Measurements from ENCODE around the gene CCDC187. TPM values are rescaled to one million over a fixed set of nuclear protein-coding genes. Genes with fewer than 3 reads are reported as not detected.
A peak's percentile ranks its signal among the peaks of the same experiment; 100 is the strongest.

Gene CCDC187
- total and polyA plus RNA-seq, 10 donors: 0.03 to 0.20 (median 0.11) TPM; not detected in 2

GRCh38 chr9:136232969-136233368 lies 70.9 kb downstream of the CCDC187 start:
- H3K36me3 ChIP-seq: peaks cover 0 to 74% (median 19%) of the 10 kb centered on the region in 6 donors
- DNase-seq: no peak
- TF ChIP-seq POLR2A (IDR thresholded peaks at IDR 0.05): no peak
- no peak for TF ChIP-seq POLR2AphosphoS5 (IDR thresholded peaks at IDR 0.05)
- no peak for TF ChIP-seq CTCF (IDR thresholded peaks at IDR 0.05 in 8 of 11, conservative IDR thresholded peaks at IDR 0.05 in 3 of 11)
- H3K9me3 ChIP-seq: no peaks in the 10 kb centered on the region
- 44 to 71% (median 61%) methylated on average over 10 of the region's 10 CpGs for WGBS, 5 donors
- H3K27ac ChIP-seq: peak overlapping the region in 1 of 8 donors; percentile 68
- H3K4me1 ChIP-seq: peaks cover 0 to 81% (median 31%) of the 10 kb centered on the region in 6 donors
- H3K4me3 ChIP-seq: no peak overlapping the region
- H3K27me3 ChIP-seq (replicated peaks in 1 of 7): no peaks in the 10 kb centered on the region
- intact Hi-C loops (cut with DNase I; ENCODE audit: low total_unique reads): no loop called here

- Histone ChIP-seq H3K36me3 (peaks cover 0 to 67% (median 19%) of the 10 kb centered on the region in 6 donors), H3K27ac (peak overlapping the region in 7 of 8 donors; percentile 22 to 70 (median 57)), H3K9me3 (no peaks in the 10 kb centered on the region), H3K4me3 (peak overlapping the region in 1 of 8 donors; percentile 35), H3K27me3 (replicated peaks in 1 of 7) (no peaks in the 10 kb centered on the region), H3K4me1 (peaks cover 0 to 84% (median 30%) of the 10 kb centered on the region in 6 donors)
- intact Hi-C loops (cut with DNase I; ENCODE audit: low total_unique reads): no loop called here
- TF ChIP-seq POLR2AphosphoS5 (IDR thresholded peaks at IDR 0.05) (peak in 2 of 3 donors; percentile 63 to 73), CTCF (IDR thresholded peaks at IDR 0.05 in 8 of 11, conservative IDR thresholded peaks at IDR 0.05 in 3 of 11) (no peak), POLR2A (IDR thresholded peaks at IDR 0.05) (no peak)
- 40 to 61% (median 45%) methylated on average over 31 of the region's 31 CpGs for WGBS, 5 donors
- DNase-seq: no peak
Observed at GRCh38 chr9:136231478-136232297, 72.2 kb downstream of the CCDC187 start.

GRCh38 chr9:136230773-136231172 lies 73.1 kb downstream of the CCDC187 start:
- H3K9me3 ChIP-seq: no peaks in the 10 kb centered on the region
- intact Hi-C loops (cut with DNase I; ENCODE audit: low total_unique reads): no loop called here
- 85 to 96% (median 90%) methylated on average over 9 of the region's 9 CpGs for WGBS, 5 donors
- no peak overlapping the region for H3K4me3 ChIP-seq
- TF ChIP-seq POLR2AphosphoS5 (IDR thresholded peaks at IDR 0.05) (no peak), CTCF (IDR thresholded peaks at IDR 0.05 in 8 of 11, conservative IDR thresholded peaks at IDR 0.05 in 3 of 11) (no peak), POLR2A (IDR thresholded peaks at IDR 0.05) (no peak)
- H3K4me1 ChIP-seq: peaks cover 0 to 87% (median 39%) of the 10 kb centered on the region in 6 donors
- H3K36me3 ChIP-seq: peaks cover 0 to 67% (median 10%) of the 10 kb centered on the region in 6 donors
- H3K27me3 ChIP-seq (replicated peaks in 1 of 7): no peaks in the 10 kb centered on the region
- no peak for DNase-seq
- H3K27ac ChIP-seq: no peak overlapping the region

- intact Hi-C loops (cut with DNase I; ENCODE audit: low total_unique reads): no loop called here
- TF ChIP-seq POLR2A (IDR thresholded peaks at IDR 0.05) (no peak), POLR2AphosphoS5 (IDR thresholded peaks at IDR 0.05) (no peak), CTCF (IDR thresholded peaks at IDR 0.05 in 8 of 11, conservative IDR thresholded peaks at IDR 0.05 in 3 of 11) (no peak)
- 86 to 96% (median 92%) methylated on average over 10 of the region's 10 CpGs for WGBS, 5 donors
Observed at GRCh38 chr9:136230365-136230764, 73.5 kb downstream of the CCDC187 start.

More at GRCh38 chr9:136230365-136230764, 73.5 kb downstream of the CCDC187 start:
- Histone ChIP-seq H3K4me3 (no peak overlapping the region), H3K27ac (no peak overlapping the region), H3K36me3 (peaks cover 0 to 67% (median 8%) of the 10 kb centered on the region in 6 donors), H3K4me1 (peaks cover 0 to 91% (median 43%) of the 10 kb centered on the region in 6 donors), H3K9me3 (no peaks in the 10 kb centered on the region), H3K27me3 (replicated peaks in 1 of 7) (no peaks in the 10 kb centered on the region)
- DNase-seq: no peak

Measured in spleen (tissue), 11 donors.